ENCODE results near the gene TCFL5.

TCFL5 gene

GRCh38 chr20:62827311-62828038 is 34.1 kb downstream of the TCFL5 start:
- Histone ChIP-seq H3K14ac (ENCODE audit: low read length in 2 of 2) (no peak overlapping the region), H3K4me2 (ENCODE audit: low read length, poor library complexity, severe bottlenecking) (no peak overlapping the region), H4K8ac (ENCODE audit: low read length) (no peak overlapping the region), H3K4me1 (ENCODE audit: control insufficient read depth, insufficient read depth, low read depth, low read length) (peaks cover 30% of the 10 kb centered on the region), H2BK120ac (ENCODE audit: low read depth, low read length) (no peak overlapping the region), H2BK15ac (ENCODE audit: low read depth, poor library complexity, severe bottlenecking) (no peak overlapping the region), H3K79me1 (replicated peaks; ENCODE audit: low read length, poor library complexity, severe bottlenecking) (no peaks in the 10 kb centered on the region), H3K4me3 (ENCODE audit: insufficient read depth in 1 of 2, low read depth in 1 of 2, low read length in 2 of 2) (no peak overlapping the region), H2AFZ (ENCODE audit: low read depth, low read length) (no peak overlapping the region), H3K9ac (ENCODE audit: low read length) (no peak overlapping the region), H3K4ac (ENCODE audit: low read depth in 1 of 2, low read length in 2 of 2) (no peak overlapping the region), H3K9me3 (ENCODE audit: control insufficient read depth, low read length) (no peaks in the 10 kb centered on the region), H3K27ac (ENCODE audit: low read length, poor library complexity, severe bottlenecking) (no peak overlapping the region), H4K91ac (ENCODE audit: low read length) (peak overlapping the region; percentile 11), H3K23ac (ENCODE audit: low read length in 2 of 2) (no peak overlapping the region), H2BK12ac (ENCODE audit: low read length in 2 of 2) (no peak overlapping the region), H2BK5ac (ENCODE audit: low read depth, low read length, poor library complexity, severe bottlenecking) (no peak overlapping the region), H3K27me3 (ENCODE audit: control insufficient read depth in 1 of 2, insufficient read depth in 1 of 2, low read length in 2 of 2) (peaks cover 0 to 33% of the 10 kb centered on the region in 2 experiments), H3K18ac (ENCODE audit: low read depth in 1 of 2, low read length in 2 of 2) (no peak overlapping the region), H2AK5ac (ENCODE audit: low read length, severe bottlenecking) (no peak overlapping the region), H3K36me3 (ENCODE audit: control insufficient read depth in 1 of 2, insufficient read depth in 2 of 2, low read depth in 1 of 2, low read length in 2 of 2) (no peaks in the 10 kb centered on the region)
- DNase-seq = no peak
- WGBS = 86% methylated on average over 29 of the region's 29 CpGs

- 92% methylated on average over 13 of the region's 24 CpGs for WGBS
Measured at GRCh38 chr20:62826646-62827310, 34.8 kb downstream of the TCFL5 start.

GRCh38 chr20:62825986-62826645 is 35.5 kb downstream of the TCFL5 start:
- 85% methylated on average over 27 of the region's 27 CpGs for WGBS
- H2AK5ac ChIP-seq (ENCODE audit: low read length, severe bottlenecking) = no peak overlapping the region

More at GRCh38 chr20:62826646-62827310, 34.8 kb downstream of the TCFL5 start:
- H2AFZ ChIP-seq (ENCODE audit: low read depth, low read length) = no peak overlapping the region
- H3K4me1 ChIP-seq (ENCODE audit: control insufficient read depth, insufficient read depth, low read depth, low read length) = peaks cover 29% of the 10 kb centered on the region
- H2BK5ac ChIP-seq (ENCODE audit: low read depth, low read length, poor library complexity, severe bottlenecking) = no peak overlapping the region
- no peak overlapping the region for H3K4me2 ChIP-seq (ENCODE audit: low read length, poor library complexity, severe bottlenecking)
- DNase-seq = no peak
- H3K4ac ChIP-seq (ENCODE audit: low read depth in 1 of 2, low read length in 2 of 2) = no peak overlapping the region
- peak overlapping the region; percentile 50 for H2BK15ac ChIP-seq (ENCODE audit: low read depth, poor library complexity, severe bottlenecking)
- no peak overlapping the region for H3K14ac ChIP-seq (ENCODE audit: low read length in 2 of 2)
- no peak overlapping the region for H3K27ac ChIP-seq (ENCODE audit: low read length, poor library complexity, severe bottlenecking)
- H3K23ac ChIP-seq (ENCODE audit: low read length in 2 of 2) = no peak overlapping the region
- no peaks in the 10 kb centered on the region for H3K36me3 ChIP-seq (ENCODE audit: control insufficient read depth in 1 of 2, insufficient read depth in 2 of 2, low read depth in 1 of 2, low read length in 2 of 2)
- H2BK12ac ChIP-seq (ENCODE audit: low read length in 2 of 2) = no peak overlapping the region
- H2AK5ac ChIP-seq (ENCODE audit: low read length, severe bottlenecking) = no peak overlapping the region
- no peak overlapping the region for H2BK120ac ChIP-seq (ENCODE audit: low read depth, low read length)
- no peak overlapping the region for H3K18ac ChIP-seq (ENCODE audit: low read depth in 1 of 2, low read length in 2 of 2)
- no peak overlapping the region for H4K91ac ChIP-seq (ENCODE audit: low read length)
- H3K79me1 ChIP-seq (replicated peaks; ENCODE audit: low read length, poor library complexity, severe bottlenecking) = no peaks in the 10 kb centered on the region
- H3K4me3 ChIP-seq (ENCODE audit: insufficient read depth in 1 of 2, low read depth in 1 of 2, low read length in 2 of 2) = no peak overlapping the region
- no peak overlapping the region for H4K8ac ChIP-seq (ENCODE audit: low read length)
- no peaks in the 10 kb centered on the region for H3K9me3 ChIP-seq (ENCODE audit: control insufficient read depth, low read length)
- H3K9ac ChIP-seq (ENCODE audit: low read length) = no peak overlapping the region
- peaks cover 0 to 28% of the 10 kb centered on the region in 2 experiments for H3K27me3 ChIP-seq (ENCODE audit: control insufficient read depth in 1 of 2, insufficient read depth in 1 of 2, low read length in 2 of 2)

More at GRCh38 chr20:62825986-62826645, 35.5 kb downstream of the TCFL5 start:
- H3K18ac ChIP-seq (ENCODE audit: low read depth in 1 of 2, low read length in 2 of 2) = no peak overlapping the region
- H3K4me2 ChIP-seq (ENCODE audit: low read length, poor library complexity, severe bottlenecking) = no peak overlapping the region
- H3K4ac ChIP-seq (ENCODE audit: low read depth in 1 of 2, low read length in 2 of 2) = no peak overlapping the region
- no peak for DNase-seq
- H3K79me1 ChIP-seq (replicated peaks; ENCODE audit: low read length, poor library complexity, severe bottlenecking) = no peaks in the 10 kb centered on the region
- no peak overlapping the region for H3K14ac ChIP-seq (ENCODE audit: low read length in 2 of 2)
- H2BK120ac ChIP-seq (ENCODE audit: low read depth, low read length) = no peak overlapping the region
- H2BK15ac ChIP-seq (ENCODE audit: low read depth, poor library complexity, severe bottlenecking) = no peak overlapping the region
- no peak overlapping the region for H3K23ac ChIP-seq (ENCODE audit: low read length in 2 of 2)
- H3K27me3 ChIP-seq (ENCODE audit: control insufficient read depth in 1 of 2, insufficient read depth in 1 of 2, low read length in 2 of 2) = peaks cover 0 to 24% of the 10 kb centered on the region in 2 experiments
- no peaks in the 10 kb centered on the region for H3K9me3 ChIP-seq (ENCODE audit: control insufficient read depth, low read length)
- no peak overlapping the region for H3K9ac ChIP-seq (ENCODE audit: low read length)
- H3K4me3 ChIP-seq (ENCODE audit: insufficient read depth in 1 of 2, low read depth in 1 of 2, low read length in 2 of 2) = no peak overlapping the region
- no peak overlapping the region for H4K91ac ChIP-seq (ENCODE audit: low read length)
- H3K36me3 ChIP-seq (ENCODE audit: control insufficient read depth in 1 of 2, insufficient read depth in 2 of 2, low read depth in 1 of 2, low read length in 2 of 2) = no peaks in the 10 kb centered on the region
- H3K27ac ChIP-seq (ENCODE audit: low read length, poor library complexity, severe bottlenecking) = no peak overlapping the region
- no peak overlapping the region for H4K8ac ChIP-seq (ENCODE audit: low read length)
- no peak overlapping the region for H2BK12ac ChIP-seq (ENCODE audit: low read length in 2 of 2)
- H2BK5ac ChIP-seq (ENCODE audit: low read depth, low read length, poor library complexity, severe bottlenecking) = no peak overlapping the region
- H3K4me1 ChIP-seq (ENCODE audit: control insufficient read depth, insufficient read depth, low read depth, low read length) = peaks cover 28% of the 10 kb centered on the region
- H2AFZ ChIP-seq (ENCODE audit: low read depth, low read length) = no peak overlapping the region

All from mesenchymal stem cell (in vitro differentiated cells and primary cell).